Measurements from ENCODE around the gene ETV3.

GRCh38 chr1:157147037-157147436, 8.8 kb upstream of the ETV3 start:
- TF ChIP-seq CTCF (IDR thresholded peaks at IDR 0.05; ENCODE audit: low read depth, low read length, poor library complexity, severe bottlenecking) = no peak
- TF ChIP-seq EZH2phosphoT487 (IDR thresholded peaks at IDR 0.05; ENCODE audit: borderline replicate concordance, low read length) = no peak
